ENCODE results near the gene NOX5. TPM values are rescaled to one million over a fixed set of nuclear protein-coding genes. Genes with fewer than 3 reads are reported as not detected.

The NOX5 gene
- total and polyA plus RNA-seq, 2 donors (not counting 1 experiment from before 2014, with no cell fraction given), result 0.25 to 0.33 TPM

- Histone ChIP-seq H3K9ac (ENCODE audit: insufficient read depth, low read length) (no peak overlapping the region), H3K79me2 (ENCODE audit: control insufficient read depth, insufficient read depth, low read length) (no peaks in the 10 kb centered on the region), H3K36me3 (ENCODE audit: control insufficient read depth, insufficient read depth, low read length) (no peaks in the 10 kb centered on the region), H3K4me1 (ENCODE audit: control insufficient read depth, extremely low read depth, insufficient read depth, low read length) (no peaks in the 10 kb centered on the region), H3K4me3 (replicated peaks in 1 of 4; ENCODE audit: control extremely low read depth in 1 of 4, insufficient read depth in 1 of 4, low read depth in 3 of 4, low read length in 4 of 4) (no peak overlapping the region), H4K20me1 (ENCODE audit: control insufficient read depth, extremely low read depth, insufficient read depth, low read length) (no peaks in the 10 kb centered on the region), H3K27me3 (ENCODE audit: control insufficient read depth, insufficient read depth, low read length) (peaks cover 33% of the 10 kb centered on the region), H3K9me3 (ENCODE audit: control insufficient read depth, insufficient read depth, low read depth, low read length) (no peaks in the 10 kb centered on the region), H2AFZ (ENCODE audit: low read length) (no peak overlapping the region), H3K4me2 (ENCODE audit: extremely low read depth, insufficient read depth, low read length) (no peak overlapping the region), H3K27ac (ENCODE audit: insufficient read depth, low read length) (no peak overlapping the region)
- DNase-seq (ENCODE audit: low read depth in 2 of 2), result no peak
- no peak for TF ChIP-seq EZH2 (IDR thresholded peaks at IDR 0.05; ENCODE audit: low read length, missing control alignments)
- no peak for TF ChIP-seq CTCF (conservative IDR thresholded peaks at IDR 0.05 in 1 of 2, IDR thresholded peaks at IDR 0.05 in 1 of 2; ENCODE audit: low read depth in 1 of 2, low read length in 2 of 2)
These were observed 92.6 kb downstream of the NOX5 start for GRCh38 chr15:69107025-69107620.

Other genes starting within 250 kb of the NOX5 start
- gene ANP32A, start 193.8 kb upstream of the NOX5 start, total RNA-seq, result 46.2 and 47.7 TPM in 2 replicates
- 53.1 and 54.7 TPM in 2 replicates for gene ANP32A, start 193.8 kb upstream of the NOX5 start, polyA plus RNA-seq
- gene SPESP1, start 84.2 kb upstream of the NOX5 start, total RNA-seq, result 4.6 and 8.2 TPM in 2 replicates
- gene SPESP1, start 84.2 kb upstream of the NOX5 start, polyA plus RNA-seq, result 6.4 and 8.5 TPM in 2 replicates
- gene GLCE, start 145.9 kb downstream of the NOX5 start, total RNA-seq, result 23.9 and 27.7 TPM in 2 replicates
- 21.7 and 33.6 TPM in 2 replicates for gene GLCE, start 145.9 kb downstream of the NOX5 start, polyA plus RNA-seq